GM18873 (cell line): ENCODE data around the gene CELF2.

Source experiments
- ATAC-seq: cut with Tn5 transposase; IDR thresholded peaks from one replicate; pipeline ENCODE4 v1.9.1; 2021; ENCODE audit warnings: mild to moderate bottlenecking, moderate library complexity, moderate number of reproducible peaks; ENCODE audit not compliant: unreplicated experiment, low FRiP score

Gene CELF2

GRCh38 chr10:11234857-11235531, 217.3 kb downstream of the CELF2 start:
- no peak for ATAC-seq

DNA sequence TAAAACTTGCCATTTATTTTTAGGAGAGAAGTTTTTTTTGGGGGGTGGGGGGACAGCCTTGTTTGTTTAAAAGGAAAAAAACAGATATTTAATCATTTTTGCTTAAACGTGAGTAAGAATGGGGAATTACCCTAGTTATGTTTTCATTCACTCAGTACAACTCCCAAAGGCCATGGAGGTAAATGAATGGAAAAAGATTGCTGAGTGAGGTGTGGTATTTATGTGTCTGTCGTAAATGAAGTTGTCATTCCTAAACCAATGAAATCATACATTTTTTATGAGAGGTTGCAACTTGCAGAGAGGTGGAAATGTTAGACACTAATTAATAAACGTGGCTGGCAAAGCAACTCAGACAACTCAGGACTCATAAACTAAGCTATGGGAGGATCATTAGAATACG, 218.1 kb downstream of the CELF2 start:
- ATAC-seq: no peak

DNA sequence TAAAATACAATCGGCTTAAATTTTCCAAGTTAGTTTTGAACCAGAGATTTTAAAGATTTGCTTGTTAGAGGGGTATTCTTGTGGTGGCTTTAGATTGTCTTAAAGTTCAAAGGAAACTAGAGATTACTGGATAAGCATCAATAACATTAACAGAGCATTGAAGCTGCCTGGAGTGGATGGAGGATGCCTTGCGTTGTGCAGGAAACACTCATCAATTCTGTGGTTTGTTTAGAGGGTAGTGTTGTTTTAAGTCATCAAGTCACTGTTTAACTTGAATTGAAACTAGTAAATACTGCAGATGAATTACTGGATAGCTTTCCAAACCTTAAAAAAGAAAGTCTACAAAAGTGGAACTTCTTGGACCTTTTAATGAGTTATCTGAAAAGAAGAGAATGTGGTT, 218.6 kb downstream of the CELF2 start:
- ATAC-seq: peak; percentile 73

- ATAC-seq: no peak
These were observed 219.9 kb downstream of the CELF2 start for GRCh38 chr10:11237571-11237970.

DNA sequence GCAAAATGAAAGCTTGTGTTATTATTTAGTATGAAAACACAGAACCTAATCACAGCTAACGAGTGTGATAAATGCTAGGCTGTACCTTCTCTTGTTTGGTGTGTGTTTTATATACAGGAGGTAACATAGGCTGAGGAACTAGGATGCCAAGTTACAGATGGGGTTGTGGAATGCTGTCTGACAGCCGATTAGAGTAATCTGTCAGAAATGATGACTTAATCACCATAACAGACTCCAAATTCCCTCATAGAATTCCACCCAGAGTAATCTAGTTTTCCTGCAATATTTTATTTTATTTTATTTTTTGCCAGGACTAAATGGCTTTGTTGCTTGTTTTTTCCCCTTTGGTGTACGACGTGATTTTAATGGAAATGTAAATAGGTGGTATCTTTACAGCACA, 221.2 kb downstream of the CELF2 start:
- ATAC-seq: no peak

DNA sequence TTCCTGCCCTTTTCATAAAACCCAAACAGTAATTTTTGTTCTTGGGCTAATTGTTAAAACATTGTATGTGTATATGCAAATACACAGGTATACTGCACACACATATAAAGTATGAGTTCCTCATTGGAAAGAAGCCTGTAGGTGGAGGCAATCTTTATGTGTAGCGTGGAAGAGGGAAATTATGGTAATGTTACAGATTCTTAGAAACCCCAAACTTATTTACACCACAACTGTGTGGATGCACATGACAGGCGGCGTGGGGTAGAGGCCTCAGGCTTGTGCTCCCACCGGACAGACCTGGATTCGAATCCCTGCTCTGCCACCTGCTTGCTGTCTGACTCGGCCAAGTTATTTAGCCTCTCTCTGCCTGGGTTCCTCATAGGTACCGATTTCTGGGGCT, 223.0 kb downstream of the CELF2 start:
- ATAC-seq: no peak

GRCh38 chr10:11242443-11243387, 225.0 kb downstream of the CELF2 start:
- ATAC-seq: peak; percentile 73

DNA sequence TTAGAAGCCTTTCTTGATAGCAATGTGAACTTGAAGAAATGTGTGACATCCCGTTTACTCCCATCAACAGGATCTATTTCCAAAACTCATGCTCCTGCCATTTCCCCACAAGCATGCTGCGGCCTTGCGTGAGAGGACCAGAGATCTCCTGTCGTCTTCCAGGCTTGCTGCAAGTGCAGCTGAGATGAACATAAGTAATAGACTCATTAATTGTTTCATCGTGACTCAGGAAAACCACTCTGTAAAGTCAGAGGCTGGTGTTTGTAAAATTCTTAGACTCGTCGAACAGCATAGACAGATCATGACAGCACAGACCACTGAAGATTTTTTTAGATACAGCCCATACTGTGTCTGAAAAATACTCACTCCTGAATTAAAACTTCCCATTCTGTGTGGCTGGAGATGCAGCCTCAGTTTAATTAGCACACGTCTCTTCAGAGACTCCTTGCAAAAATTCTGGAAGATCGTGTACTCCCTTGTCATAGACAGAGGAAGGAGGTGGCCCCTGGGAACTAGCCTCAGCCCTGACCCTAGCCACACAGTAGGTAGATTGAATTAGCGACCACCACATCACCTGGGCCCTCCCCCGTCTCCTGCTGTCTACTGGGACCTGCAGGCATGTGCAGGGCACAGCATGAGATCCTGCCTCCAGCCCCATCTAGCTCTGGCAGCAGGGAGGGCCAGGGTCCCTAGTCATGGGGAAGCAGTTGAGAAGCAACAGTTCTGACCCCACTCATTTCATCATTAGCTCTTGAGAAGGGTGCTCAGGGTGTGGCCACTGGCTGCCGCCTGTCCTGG, 226.0 kb downstream of the CELF2 start:
- no peak for ATAC-seq

- ATAC-seq: no peak
These were observed 227.4 kb downstream of the CELF2 start for GRCh38 chr10:11245095-11245479.

- ATAC-seq: peak; percentile 61
These were observed 227.8 kb downstream of the CELF2 start for GRCh38 chr10:11245510-11245909.

DNA sequence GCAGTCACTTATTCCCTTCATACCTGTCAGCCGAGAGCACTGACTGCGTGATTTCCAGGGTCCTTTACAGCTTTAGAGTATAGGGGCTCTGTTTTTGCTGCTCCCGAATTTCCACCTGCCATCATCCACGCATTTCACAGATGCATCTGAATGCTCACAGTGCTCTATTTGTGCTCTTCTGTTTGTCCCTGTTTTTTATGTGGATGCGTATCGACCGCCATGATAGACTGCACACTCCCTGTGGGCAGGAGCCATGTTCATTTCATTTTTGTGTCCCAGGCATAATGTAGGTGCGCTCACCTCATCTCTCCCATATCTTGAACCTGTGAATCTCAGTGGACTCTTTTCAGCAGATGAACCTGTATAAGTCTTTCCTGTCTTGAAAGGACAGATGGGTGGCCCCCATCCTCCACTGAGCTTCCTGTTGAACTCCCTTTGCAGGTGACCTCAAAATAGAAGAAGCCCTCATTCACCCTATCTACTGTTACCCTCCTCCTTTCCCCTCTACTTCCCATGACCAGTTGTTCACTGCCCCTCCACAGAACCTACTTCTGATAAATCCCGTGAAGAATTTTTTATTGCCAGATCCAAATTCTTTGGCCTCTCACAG, 228.4 kb downstream of the CELF2 start:
- no peak for ATAC-seq

GRCh38 chr10:11246752-11247467, 229.2 kb downstream of the CELF2 start:
- ATAC-seq: no peak

- no peak for ATAC-seq
These were observed 231.6 kb downstream of the CELF2 start for GRCh38 chr10:11249152-11249807.

- no peak for ATAC-seq
These were observed 232.1 kb downstream of the CELF2 start for GRCh38 chr10:11249808-11250195.

DNA sequence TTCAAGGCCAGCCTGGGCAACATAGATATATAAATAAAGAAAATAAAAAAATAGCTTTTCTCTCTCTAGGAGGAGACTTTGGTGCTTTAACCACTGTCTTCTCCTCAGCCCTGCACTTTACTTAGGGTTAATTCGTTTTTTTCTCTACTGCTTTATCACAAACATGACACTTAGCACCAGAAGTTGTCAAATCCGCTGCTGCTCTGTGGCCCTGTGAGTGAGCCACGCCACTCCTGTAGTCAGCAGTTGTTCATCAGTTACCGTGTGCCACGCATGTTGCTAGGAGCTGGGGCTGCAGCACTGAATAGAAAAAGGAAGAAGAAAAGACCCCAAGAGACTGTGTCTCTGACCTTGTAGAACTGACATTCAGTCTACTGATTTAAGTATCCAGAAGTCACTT, 232.6 kb downstream of the CELF2 start:
- ATAC-seq: no peak

DNA sequence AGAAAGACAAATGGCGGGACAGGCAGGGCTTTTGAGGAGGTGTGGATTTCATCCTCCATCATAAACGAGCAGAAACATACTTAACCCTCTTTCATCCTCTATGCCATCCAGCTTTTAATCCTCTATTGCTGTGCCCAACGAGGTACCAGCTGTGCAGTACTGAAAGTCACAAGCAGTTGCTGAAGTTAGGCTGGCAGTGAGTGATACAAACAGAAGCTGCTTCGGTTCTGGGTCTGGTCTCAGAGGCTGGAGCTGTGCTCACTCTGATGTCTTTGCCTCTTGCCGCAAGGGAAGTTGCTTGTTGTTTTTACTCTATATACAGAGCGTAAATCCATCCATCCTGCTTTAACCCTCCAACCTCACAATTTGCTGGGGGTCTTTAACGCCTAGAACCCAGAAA, 235.2 kb downstream of the CELF2 start:
- ATAC-seq: no peak

GRCh38 chr10:11253385-11254002, 235.8 kb downstream of the CELF2 start:
- ATAC-seq: no peak

DNA sequence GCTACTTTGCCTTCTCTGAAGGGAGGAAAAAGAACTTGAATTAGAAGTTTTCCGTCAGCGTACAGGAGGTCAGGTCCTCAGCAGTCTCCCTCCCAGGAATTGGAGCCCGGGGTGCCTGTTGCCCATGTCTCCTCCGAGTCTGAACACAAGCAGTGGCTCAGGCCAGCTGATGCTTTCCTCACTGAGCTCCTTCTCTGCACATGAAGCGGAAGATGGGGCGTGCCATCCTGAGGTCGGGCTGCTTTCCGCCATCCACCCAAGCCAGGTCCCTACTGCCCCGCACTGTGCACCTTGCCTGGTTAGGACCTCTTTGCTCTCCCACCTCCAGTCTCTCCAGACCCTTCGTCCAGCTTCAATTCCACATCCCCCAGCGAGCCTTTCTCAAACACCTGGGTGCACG, 237.5 kb downstream of the CELF2 start:
- no peak for ATAC-seq

- no peak for ATAC-seq
These were observed 238.2 kb downstream of the CELF2 start for GRCh38 chr10:11255796-11256444.
